GM19240 (cell line): Measurements from ENCODE around the gene PACSIN2.
"Not testable (repeated sequence)": the region's sequence is repeated elsewhere in the genome, so short reads cannot be mapped to it uniquely, and the experiment has no call there.

Experiments used
- DNase-seq: peaks from one replicate; pipeline ENCODE4 v3.0.0; 2011; ENCODE audit warnings: low spot score; ENCODE audit not compliant: insufficient read length

Gene PACSIN2

DNA sequence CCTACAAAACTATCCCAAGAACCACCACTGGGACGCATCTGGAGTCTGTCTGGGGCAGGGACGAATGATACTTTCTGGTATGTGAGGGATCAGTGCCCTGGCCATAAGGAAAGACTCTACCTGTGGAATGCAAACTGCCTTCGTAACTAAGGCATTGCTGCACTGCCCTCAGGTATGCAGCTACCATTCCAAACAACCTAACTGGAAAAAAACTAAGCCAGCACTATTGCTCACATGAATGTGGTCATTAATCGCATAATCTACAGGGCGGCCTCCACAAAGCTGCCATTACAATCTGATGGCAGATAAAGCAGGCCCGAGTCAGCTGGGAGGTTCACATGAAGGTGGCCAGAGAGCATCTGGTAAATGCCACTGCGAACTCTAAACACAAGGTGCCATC, 3.9 kb downstream of the PACSIN2 start:
- DNase-seq: no peak

- no peak for DNase-seq
Observed at GRCh38 chr22:43009444-43009843, 5.5 kb downstream of the PACSIN2 start.

DNA sequence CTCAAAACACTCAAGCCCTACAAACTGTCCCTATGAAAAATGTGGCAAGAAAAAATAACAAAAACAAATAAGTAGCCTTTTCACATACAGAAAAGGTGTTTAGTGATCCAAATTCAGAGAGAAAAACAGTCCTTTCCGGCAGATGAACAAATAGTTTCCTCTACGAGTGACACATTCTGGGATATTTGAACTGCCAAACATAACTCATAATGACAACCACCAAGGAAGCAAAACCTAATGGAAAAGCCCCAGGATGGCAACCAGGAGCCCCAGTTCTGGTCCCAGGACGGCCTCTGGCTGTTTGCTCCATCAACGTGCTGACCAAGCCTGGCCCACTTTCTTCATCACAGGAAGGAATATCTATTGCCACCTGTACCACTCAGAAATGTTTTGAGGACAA, 6.0 kb downstream of the PACSIN2 start:
- no peak for DNase-seq

- no peak for DNase-seq
Observed at GRCh38 chr22:43008509-43008908, 6.4 kb downstream of the PACSIN2 start.

DNA sequence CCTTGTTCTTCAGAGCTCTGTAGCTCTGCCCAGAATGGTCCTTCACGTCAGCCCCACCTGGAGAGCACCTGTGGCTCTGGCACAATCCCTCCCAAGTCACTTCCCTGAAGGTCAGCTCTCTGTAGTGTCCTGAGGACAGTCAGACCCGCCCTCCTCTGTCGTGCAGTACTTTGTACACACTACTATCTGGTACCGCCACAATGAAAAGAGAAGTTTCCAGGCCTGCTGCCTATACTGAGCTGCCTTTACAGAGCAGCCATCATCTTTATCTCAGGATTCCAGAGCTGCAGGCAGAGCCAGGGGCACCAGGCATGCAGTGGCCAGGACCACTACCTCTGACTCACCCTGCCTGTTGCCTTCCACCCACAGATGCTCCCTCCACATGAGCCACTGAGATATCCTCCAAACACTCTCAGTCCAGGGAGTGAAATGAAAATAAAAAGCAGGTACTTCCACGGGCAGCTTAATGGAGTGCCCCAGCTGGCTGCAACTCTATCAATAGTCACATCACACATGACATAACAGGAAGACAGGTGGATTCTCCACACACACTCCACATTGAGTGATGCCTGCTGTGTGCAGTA, 7.3 kb downstream of the PACSIN2 start:
- no peak for DNase-seq

DNA sequence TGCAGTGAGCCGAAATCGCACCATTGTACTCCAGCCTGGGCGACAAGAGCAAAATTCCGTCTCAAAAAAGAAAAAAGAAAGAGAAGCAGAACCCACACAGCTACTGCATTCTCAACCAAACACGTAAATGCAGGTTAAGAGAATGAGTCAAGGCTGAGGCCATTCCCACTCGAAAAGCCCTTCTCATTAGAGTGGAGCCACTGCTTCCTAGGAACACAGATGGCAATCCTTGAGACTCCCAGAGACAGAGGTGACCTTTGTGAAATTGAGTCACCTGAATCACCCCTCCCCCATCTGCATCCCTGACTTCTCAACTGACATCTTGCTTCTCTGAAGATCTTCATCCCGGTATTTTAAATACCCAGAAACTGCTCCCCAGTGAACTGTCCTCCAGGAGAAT, 8.2 kb downstream of the PACSIN2 start:
- DNase-seq: no peak

DNA sequence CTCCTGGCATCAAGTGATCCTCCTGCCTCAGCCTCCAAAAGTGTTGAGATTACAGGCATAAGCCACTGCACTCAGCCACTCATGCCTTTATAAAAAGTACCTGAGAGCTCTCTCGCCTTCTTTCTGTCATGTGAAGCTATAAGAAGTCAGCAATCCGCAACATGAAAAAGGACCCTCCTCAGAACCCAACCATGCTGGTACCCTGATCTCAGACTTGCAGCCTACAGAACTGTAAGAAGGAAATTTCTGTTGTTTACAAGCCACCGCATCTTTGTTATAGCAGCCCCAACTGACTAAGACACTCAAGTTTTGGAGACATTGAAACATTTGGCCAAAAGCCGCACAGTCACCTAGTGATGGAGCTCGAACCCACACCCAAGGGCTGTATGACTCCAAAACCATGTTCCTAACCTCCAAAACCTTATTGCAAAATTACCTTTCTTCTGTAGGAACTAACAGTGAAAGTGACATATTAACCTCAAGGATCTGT, 8.9 kb downstream of the PACSIN2 start:
- DNase-seq: no peak

GRCh38 chr22:43005106-43005505, 9.8 kb downstream of the PACSIN2 start:
- no peak for DNase-seq

DNA sequence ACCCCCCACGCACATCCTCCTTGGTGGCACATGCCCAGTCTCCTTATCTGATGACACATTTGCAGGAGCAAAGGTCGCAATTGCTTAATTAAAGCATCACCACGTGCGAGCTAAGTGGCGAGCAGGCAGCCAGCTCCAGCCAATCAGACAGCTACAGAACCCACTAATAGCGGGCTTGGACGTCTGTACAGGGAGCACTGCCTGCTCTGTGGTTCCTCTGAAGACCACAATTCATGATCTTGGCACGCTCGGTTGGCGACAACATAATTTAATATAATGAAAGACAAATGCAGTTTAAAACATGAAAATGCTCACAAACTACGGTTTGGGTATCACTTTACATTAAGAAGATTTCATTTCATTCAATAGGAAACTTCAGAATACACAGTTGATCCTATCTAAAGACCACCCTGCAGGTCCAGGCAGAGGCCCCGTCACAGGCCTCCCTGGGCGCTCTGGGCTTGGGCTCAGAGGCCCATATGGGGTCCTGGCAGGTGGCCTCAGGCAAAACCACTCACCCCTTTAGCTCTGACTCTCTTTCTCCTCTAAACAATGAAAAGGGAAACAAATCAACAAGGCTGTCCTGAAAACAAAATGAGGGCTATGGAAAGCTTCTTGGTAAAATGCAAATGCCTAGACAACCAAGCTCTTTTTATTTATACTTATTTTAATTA, 10.4 kb downstream of the PACSIN2 start:
- no peak for DNase-seq

DNA sequence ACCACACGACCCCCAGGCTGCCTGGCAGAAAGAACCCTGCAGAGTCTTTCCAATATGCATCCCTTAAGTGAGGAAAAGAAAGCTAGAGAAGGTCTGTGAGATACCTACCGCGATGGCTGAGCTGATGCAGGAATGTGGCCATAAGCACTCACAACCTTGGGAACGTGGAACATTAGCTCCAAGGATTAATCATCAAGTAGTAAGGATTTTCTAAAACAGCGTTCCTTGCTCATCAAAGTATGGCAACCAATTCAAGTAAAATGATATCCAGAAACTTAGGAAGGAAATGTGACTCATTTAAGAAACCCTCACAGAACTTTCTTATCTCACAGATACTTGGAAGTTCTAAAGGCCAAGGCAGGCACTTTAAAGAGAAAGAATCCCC, 12.8 kb downstream of the PACSIN2 start:
- DNase-seq: no peak

DNA sequence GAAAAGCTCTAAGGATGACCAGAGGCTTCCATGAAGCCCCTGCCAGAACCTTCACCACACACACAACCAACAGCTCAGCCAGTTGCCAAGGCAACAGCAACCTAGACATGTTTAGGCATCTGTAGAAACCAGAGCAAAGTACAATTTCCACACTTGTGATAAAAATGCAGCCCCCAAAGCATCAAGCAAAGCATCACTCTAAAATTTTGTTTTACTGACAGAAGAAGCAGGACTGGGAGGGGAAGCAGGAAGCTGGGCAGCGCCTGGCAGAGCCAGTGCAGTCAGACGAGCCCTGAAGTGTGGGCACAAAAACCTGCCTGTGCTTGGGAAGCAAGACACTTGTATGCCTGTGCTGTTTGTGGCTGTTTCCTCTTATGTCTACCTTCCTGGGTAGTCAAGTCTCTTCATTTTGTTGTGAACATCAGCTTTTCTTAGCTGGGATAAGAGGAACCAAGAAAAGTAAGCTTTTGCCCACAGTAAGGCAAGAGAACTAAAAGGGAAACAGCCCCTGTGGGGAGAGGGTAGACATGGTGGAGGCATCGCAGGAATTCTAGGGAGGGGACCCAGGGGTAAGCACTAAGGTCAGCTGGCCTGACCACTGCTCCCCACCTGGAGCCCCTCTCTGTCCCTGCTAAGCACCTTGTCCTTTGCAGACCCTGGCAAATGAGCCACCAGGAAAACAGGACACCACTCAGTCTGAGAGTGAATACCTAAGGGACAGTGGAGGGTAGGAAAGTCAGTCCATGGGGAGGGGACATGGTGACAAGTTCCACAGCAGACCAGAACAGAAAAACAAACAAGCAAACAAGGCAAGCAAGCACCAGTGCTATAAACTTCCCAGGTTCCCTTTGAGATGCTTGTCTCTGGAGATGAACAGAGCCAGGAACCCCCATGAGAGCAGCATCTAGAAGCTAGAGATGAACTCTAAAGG, 13.4 kb downstream of the PACSIN2 start:
- DNase-seq: no peak

DNA sequence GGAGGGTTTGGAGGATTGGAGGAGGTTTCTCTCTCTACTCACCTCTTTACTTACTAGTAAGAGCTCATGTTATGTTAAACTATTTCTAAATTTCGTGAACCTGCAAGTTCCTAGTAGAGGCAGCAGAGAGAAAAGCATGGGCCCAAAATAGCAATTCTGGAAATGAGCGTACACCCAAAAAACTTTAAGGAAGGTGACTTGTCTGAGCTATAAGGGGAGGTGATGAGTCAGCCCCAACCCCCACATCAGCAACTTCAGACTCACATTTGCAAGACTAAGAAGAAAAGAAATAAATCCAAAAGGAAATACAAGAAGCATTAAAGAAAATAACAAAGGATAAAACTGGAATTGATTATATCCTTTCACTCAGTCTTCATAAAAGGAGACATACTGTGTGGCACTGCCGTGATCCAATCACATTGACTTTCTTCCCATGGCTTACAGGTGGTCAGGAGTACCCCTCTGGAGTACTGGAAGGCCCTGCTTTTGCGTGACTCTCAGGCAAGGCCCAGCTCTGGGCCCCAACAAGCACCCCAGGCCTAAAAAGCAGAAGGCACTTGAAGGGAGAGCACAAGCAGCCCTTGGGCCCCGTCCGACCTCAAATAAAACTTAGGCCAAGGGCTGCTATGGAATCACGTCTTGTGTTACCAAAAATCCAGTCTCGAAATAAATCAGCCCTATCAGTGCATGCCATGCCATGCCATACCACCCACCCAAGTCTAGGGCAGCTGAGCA, 14.3 kb downstream of the PACSIN2 start:
- no peak for DNase-seq

DNA sequence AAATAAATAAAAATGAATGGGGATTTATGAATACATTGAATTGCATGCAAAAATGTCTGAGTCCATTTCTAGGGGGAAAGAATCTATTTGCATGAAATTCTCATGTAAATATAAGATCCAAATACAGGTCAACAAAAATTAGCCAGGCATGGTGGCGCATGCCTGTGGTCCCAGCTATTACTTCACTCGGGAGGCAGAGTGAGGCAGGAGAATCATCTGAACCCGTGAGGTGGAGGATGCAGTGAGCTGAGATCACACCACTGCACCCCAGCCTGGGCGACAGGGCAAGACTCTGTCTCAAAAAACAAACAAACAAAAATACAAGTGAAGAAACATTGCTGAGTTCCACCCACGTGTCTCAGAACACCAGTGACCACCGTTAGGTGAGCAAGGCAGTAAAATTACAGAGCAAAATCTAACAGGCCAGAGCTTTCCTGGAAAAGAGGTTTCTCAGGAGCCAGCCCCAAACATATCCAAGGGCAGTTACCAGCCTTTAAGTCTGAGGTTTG, 17.3 kb downstream of the PACSIN2 start:
- DNase-seq: no peak

DNA sequence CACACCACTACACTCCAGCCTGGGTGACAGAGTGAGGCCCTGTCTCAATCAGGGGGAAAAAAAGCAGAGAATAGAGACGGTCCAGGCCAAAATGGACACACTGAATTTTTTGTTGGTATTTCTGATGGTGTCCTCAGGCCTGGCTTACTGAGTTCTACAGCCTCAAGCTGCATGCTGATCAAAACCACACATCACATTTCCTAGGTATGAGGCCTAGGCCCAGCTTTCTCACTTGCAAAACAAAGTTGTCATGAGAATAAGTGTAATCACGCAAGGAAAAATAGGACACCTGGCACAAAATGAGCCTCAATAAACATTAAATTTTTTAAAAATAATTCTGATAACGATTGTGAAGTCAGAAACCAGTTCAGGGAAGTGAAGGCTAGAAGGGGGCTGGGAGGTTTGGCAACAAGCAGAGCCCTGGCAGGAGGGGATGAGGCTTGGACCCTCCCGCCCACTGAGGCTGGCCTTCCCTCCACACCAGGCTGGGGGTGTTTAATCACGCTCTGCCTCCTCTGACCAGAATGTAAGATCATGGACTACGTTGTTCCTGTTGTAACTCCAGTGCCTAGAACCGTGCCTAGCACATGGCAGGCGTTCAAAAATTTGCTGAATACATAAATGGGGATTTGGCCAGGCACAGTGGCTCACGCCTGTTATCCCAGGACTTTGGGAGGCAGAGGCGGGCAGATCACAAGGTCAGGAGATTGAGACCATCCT, 18.1 kb downstream of the PACSIN2 start:
- no peak for DNase-seq

DNA sequence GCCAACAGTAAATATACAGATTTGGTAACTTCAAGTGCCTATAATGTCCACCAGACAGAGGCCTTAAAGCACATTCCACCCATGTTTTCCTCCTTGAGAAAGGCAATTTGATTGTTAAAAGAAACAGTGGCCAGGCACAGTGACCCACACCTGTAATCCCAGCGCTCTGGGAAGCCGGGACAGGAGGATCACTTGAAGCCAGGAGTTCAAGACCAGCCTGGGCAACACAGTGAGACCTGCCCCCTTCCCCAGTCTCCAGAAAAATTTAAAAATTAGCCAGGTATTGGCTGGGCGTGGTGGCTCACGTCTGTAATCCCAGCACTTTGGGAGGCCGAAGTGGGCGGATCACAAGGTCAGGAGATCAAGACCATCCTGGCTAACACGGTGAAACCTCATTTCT, 19.3 kb downstream of the PACSIN2 start:
- DNase-seq: not testable (repeated sequence)

DNA sequence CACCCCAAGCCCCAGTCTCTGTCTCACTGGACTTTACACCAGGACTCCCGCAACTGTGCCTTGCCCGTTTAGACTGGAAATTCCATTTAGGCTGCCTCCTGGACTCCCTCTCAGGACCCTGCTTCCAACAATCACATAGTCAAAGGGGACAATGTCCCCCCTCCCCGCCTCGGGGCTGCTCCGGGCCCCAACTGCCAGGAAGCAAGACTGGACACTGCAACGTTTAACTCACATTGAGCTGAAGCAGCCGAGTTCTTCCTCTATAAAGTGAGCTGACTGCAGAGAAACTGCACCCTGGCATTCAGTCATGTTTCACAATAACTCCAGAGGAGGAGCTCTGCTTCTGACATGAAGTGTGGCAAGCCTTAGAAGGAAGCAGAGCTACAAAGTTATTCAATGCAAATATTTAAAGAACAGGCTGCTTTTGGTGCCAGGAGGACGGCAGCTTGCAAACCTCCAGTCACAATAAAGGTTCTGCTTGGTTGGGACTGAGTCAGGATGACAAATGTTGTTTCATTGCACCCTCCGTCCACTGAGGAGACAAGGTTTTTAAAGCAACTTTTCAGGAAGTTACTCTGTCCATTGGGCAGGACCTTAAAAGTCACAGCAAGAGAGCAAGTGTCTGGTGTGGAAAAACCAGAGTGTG, 19.9 kb downstream of the PACSIN2 start:
- DNase-seq: no peak

DNA sequence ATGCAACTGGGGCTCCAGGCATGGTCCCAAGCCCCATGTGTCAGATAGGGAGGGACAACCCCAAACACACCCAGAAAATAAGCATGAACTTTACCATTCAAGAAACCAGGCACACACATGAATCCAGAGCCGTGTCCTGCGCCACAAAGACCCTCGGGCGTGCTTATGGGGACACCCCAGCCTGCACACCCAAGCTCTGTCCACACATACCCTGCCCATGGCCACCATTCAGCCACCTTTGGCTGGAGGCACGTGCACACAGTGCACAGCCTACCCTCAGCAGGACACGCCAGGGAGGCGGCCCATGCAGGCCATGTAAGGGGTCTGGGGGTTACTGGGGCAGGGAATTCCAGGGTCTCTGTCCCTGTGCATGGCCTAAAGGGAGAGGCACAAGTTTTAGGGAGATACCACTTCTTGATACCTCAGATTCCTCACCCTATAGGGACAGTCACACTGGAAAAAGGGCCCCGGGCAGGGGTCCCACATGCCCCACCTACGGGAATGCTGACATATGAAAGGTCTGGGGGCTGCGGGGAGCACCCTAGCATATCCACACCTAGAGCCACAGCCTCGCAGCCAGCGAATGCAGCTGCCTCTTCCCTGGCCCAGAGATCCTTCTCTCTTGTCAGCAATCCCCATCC, 20.6 kb downstream of the PACSIN2 start:
- no peak for DNase-seq

DNA sequence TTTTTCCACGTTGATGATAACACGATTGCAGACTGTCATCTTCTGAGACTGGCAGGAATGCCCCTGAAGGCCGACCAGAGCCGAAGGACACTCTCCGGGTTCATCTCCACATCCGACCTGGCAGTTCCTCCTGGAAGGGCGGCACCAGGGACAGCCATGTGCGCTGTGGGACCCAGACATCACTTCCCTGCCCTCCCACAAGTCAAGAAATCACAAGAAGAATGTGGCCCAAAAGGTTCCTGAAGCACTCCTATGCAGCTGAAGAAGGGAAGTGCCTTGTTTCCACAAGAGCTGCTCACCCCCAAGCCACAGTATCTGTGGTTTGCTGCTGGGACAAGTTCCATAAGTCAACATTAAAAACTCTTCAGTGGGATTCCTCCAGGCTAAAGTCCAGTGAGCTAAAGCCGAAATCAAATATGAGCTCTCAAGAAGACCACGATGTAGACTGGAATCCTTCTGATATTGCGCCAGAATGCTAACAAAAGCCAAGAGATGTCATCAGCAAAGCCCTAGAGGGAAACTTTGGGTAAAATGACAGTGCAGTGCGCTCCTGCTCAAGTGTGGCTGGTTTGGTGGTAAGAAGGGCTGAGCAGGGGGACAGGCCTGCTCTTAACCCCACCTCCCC, 21.2 kb downstream of the PACSIN2 start:
- no peak for DNase-seq

DNA sequence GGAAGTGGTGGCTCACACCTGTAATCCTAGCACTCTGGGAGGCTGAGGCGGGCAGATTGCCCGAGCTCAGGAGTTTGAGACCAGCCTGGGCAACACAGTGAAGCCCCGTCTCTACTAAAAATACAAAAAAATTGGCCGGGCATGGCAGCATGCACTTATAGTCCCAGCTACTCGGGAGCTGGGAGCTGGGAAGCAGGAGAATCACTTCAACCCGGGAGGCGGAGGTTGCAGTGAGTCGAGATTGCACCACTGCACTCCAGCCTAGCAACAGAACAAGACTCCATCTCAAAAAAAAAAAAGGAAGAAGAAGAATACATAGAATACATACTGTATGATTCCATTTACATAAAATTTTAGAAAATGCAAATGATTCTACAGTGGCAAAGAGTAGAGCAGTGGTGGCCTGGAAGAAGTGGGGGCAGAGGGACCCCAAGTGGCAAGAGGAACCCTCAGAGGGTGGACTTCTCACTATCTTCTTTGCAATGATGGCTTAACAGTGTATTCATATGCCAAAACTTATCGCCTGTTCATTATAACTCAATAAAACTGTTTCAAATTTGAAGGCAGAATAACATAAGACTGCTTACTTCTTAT, 22.0 kb downstream of the PACSIN2 start:
- no peak for DNase-seq
